HTERT RPE-1 (cell line): ENCODE data around the gene GPX4.

Source experiments
- in situ Hi-C: fragments of 300-500 bp; cut with MboI; formaldehyde crosslinking; loops from 4 replicates; pipeline ENCODE4 v1.14.3; 2020; ENCODE audit warnings: low sequenced_read_pairs

The GPX4 gene

GRCh38 chr19:1130771-1131717 lies 27.2 kb downstream of the GPX4 start:
- in situ Hi-C loops, result no loop called here

- in situ Hi-C loops, result no loop called here
Measured at GRCh38 chr19:1131718-1132551, 28.1 kb downstream of the GPX4 start.

GRCh38 chr19:1132552-1133383 lies 29.0 kb downstream of the GPX4 start:
- in situ Hi-C loops, result no loop called here

- in situ Hi-C loops, result no loop called here
Measured at GRCh38 chr19:1133471-1133929, 29.7 kb downstream of the GPX4 start.

- in situ Hi-C loops, result no loop called here
Measured at GRCh38 chr19:1134431-1134830, 30.6 kb downstream of the GPX4 start.

- in situ Hi-C loops, result no loop called here
Measured at GRCh38 chr19:1135454-1135853, 31.7 kb downstream of the GPX4 start.

- in situ Hi-C loops, result no loop called here
Measured at GRCh38 chr19:1136201-1136600, 32.4 kb downstream of the GPX4 start.

GRCh38 chr19:1136621-1137317 lies 33.0 kb downstream of the GPX4 start:
- in situ Hi-C loops, result no loop called here

GRCh38 chr19:1138121-1138520 lies 34.3 kb downstream of the GPX4 start:
- in situ Hi-C loops, result no loop called here

- in situ Hi-C loops, result no loop called here
Measured at GRCh38 chr19:1139126-1139525, 35.3 kb downstream of the GPX4 start.

GRCh38 chr19:1140272-1141027 lies 36.7 kb downstream of the GPX4 start:
- in situ Hi-C loops, result no loop called here

- in situ Hi-C loops, result no loop called here
Measured at GRCh38 chr19:1141944-1142343, 38.1 kb downstream of the GPX4 start.

- in situ Hi-C loops, result no loop called here
Measured at GRCh38 chr19:1143828-1144399, 40.1 kb downstream of the GPX4 start.

- in situ Hi-C loops, result no loop called here
Measured at GRCh38 chr19:1144741-1145140, 40.9 kb downstream of the GPX4 start.

- in situ Hi-C loops, result no loop called here
Measured at GRCh38 chr19:1145635-1146411, 42.0 kb downstream of the GPX4 start.

- in situ Hi-C loops, result no loop called here
Measured at GRCh38 chr19:1146412-1146699, 42.6 kb downstream of the GPX4 start.

- in situ Hi-C loops, result no loop called here
Measured at GRCh38 chr19:1146858-1147780, 43.3 kb downstream of the GPX4 start.
